Memory B cell (primary cell): ENCODE data around the gene ATP9B.
"Not testable (repeated sequence)": the region's sequence is repeated elsewhere in the genome, so short reads cannot be mapped to it uniquely, and the experiment has no call there.

Experiments
- ATAC-seq: fragments of 150-1000 bp; cut with Tn5 transposase; 2 replicates; pipeline ENCODE4 v1.10.0; 2021; ENCODE audit warnings: low read depth, mild to moderate bottlenecking, moderate library complexity
- DNase-seq, 2 donors: peaks; one replicate each; pipeline ENCODE4 v3.0.0; 2022; ENCODE audit warnings: low spot score in 2 of 2
- H3K27ac Mint-ChIP-seq: one replicate; pipeline ENCODE4 v1.8.0; 2022; ENCODE audit warnings: mild to moderate bottlenecking, moderate library complexity, mixed read lengths
- H3K27me3 Mint-ChIP-seq: one replicate; pipeline ENCODE4 v1.8.0; 2022; ENCODE audit warnings: mixed read lengths
- H3K36me3 Mint-ChIP-seq: one replicate; pipeline ENCODE4 v1.8.0; 2022; ENCODE audit warnings: mild to moderate bottlenecking, mixed read lengths
- H3K4me1 Mint-ChIP-seq: one replicate; pipeline ENCODE4 v1.8.0; 2022; ENCODE audit warnings: mixed read lengths
- H3K4me3 Mint-ChIP-seq: one replicate; pipeline ENCODE4 v1.8.0; 2022; ENCODE audit warnings: mild to moderate bottlenecking, moderate library complexity, mixed read lengths
- H3K9me3 Mint-ChIP-seq: one replicate; pipeline ENCODE4 v1.8.0; 2022; ENCODE audit warnings: mixed read lengths

Gene ATP9B

DNA sequence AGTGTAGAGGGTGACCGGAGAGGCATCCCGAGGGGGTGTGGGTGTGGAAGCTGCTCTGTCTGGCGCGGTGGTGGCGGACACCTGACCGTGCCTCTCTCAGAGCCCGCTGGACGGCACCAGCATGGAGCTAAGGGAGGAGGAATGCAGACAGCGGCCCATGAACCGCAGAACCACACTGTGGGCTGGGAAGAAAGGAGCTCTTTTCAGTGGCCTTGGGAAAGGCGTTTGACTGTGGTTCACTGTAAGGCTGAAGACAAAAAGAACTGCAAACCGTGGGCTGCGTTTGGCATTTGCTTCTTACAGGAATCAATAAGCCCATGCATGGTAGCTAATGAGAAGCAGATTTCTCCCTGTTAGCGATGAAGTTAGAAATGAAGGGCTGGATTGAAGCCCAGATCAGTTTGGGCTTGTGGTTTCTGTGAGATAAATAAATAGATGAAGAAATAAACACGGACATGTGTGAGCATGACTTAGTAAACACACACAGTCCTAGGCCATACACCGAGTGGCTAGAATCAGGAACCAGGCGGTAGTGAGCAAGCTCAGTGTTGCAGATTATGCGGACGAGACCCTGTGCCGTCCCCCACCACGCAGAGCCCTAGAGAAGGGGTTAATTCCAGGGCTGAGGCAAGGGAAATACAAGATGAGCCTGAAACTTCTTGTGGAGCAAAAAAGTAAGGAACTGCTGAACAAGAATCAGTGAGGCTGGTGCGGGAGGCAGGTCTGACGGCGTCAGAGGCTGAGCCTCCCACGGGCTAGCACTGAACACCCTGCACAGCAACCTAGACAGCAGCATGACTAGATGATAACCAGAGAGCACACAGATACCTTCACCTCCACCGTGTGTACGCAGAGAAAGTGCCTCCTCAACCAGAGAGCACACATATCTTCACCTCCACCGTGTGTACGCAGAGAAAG, 297.2 kb downstream of the ATP9B start:
- ATAC-seq (no peak), DNase-seq (no peak)
- Mint-ChIP-seq H3K27me3 (no peaks in the 10 kb centered on the region), H3K4me3 (no peak overlapping the region), H3K36me3 (peaks cover 31% of the 10 kb centered on the region), H3K9me3 (no peaks in the 10 kb centered on the region), H3K27ac (no peak overlapping the region), H3K4me1 (peaks cover under 1% of the 10 kb centered on the region)

GRCh38 chr18:79367480-79367879, 298.3 kb downstream of the ATP9B start:
- Mint-ChIP-seq H3K9me3 (no peaks in the 10 kb centered on the region), H3K4me3 (no peak overlapping the region), H3K4me1 (peaks cover 4% of the 10 kb centered on the region), H3K27ac (no peak overlapping the region), H3K36me3 (peaks cover 30% of the 10 kb centered on the region), H3K27me3 (no peaks in the 10 kb centered on the region)
- no peak for ATAC-seq
- no peak for DNase-seq

DNA sequence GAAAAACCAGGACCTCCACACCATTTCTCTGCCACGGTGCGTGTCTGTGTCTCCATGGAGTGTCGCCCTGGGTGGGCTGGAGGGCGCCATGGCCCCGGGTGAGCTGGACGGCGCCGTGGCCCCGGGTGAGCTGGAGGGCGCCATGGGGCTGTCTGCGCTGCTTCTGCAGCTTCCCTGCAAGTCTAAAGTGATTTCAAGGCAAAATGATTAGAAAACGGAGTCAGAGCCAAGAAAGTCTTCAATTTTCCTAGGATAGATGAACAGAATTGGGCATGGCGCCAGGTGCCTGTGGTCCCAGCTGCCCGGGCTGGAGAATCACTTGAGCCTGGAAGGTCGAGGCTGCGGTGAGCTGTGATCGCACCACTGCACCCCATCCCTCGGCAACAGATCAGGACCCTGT, 298.8 kb downstream of the ATP9B start:
- Mint-ChIP-seq H3K27me3 (no peaks in the 10 kb centered on the region), H3K27ac (no peak overlapping the region), H3K4me1 (peaks cover 4% of the 10 kb centered on the region), H3K4me3 (no peak overlapping the region), H3K9me3 (no peaks in the 10 kb centered on the region), H3K36me3 (peaks cover 30% of the 10 kb centered on the region)
- ATAC-seq (no peak), DNase-seq (no peak)

DNA sequence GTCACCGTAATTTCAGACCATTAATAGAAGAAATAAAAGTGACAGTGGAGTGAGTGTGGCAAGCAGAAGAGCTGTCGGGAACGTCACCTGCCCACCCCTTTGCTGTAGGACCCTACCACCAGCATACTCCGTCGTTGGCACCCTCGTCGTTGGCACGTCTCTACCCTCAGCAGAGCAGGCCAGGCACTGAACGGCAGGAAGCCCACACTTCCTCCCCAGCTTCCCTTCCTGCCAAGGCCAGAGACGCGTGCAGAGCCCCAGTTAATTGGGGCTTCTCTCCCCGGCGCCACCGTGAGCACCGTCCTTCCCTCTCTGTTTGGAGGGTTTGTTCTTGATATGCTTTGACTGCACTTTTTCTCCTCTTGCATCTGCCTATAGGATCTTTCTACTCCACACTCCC, 299.5 kb downstream of the ATP9B start:
- DNase-seq (no peak), ATAC-seq (no peak)
- no peak overlapping the region for H3K27ac Mint-ChIP-seq
- peaks cover 23% of the 10 kb centered on the region for H3K36me3 Mint-ChIP-seq
- no peaks in the 10 kb centered on the region for H3K27me3 Mint-ChIP-seq
- H3K9me3 Mint-ChIP-seq: no peaks in the 10 kb centered on the region
- no peak overlapping the region for H3K4me3 Mint-ChIP-seq
- H3K4me1 Mint-ChIP-seq: peaks cover 4% of the 10 kb centered on the region

- DNase-seq (no peak), ATAC-seq (no peak)
- H3K4me1 Mint-ChIP-seq: peaks cover 9% of the 10 kb centered on the region
- peaks cover 9% of the 10 kb centered on the region for H3K36me3 Mint-ChIP-seq
- H3K27me3 Mint-ChIP-seq: no peaks in the 10 kb centered on the region
- H3K4me3 Mint-ChIP-seq: no peak overlapping the region
- H3K27ac Mint-ChIP-seq: no peak overlapping the region
- H3K9me3 Mint-ChIP-seq: no peaks in the 10 kb centered on the region
Observed at GRCh38 chr18:79371561-79372121, 302.4 kb downstream of the ATP9B start.

DNA sequence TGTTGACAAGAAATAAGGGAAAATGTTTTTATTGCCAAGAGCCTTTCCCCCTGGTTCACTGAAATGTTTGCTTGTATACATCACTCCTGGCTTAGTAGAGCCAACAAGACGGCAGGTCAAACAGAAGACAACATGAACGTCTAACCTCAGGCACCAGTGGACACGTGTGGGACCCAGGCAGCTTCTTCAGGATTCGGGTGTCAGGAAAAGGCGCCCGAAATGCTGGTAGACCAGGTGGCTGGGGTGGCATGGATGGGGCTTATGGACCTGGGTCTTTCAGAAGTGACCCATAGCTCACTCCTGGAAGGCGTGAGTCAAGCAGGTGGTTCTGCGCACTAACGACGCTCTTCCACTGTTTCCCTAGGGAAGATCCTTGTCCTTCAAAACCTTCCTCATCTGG, 303.3 kb downstream of the ATP9B start:
- Mint-ChIP-seq H3K4me3 (no peak overlapping the region), H3K4me1 (peaks cover 9% of the 10 kb centered on the region), H3K9me3 (no peaks in the 10 kb centered on the region), H3K36me3 (peaks cover 11% of the 10 kb centered on the region), H3K27ac (no peak overlapping the region), H3K27me3 (no peaks in the 10 kb centered on the region)
- no peak for DNase-seq
- ATAC-seq: no peak

GRCh38 chr18:79372991-79373390, 303.8 kb downstream of the ATP9B start:
- Mint-ChIP-seq H3K36me3 (peaks cover 8% of the 10 kb centered on the region), H3K9me3 (no peaks in the 10 kb centered on the region), H3K27ac (peak overlapping the region; percentile 68), H3K27me3 (no peaks in the 10 kb centered on the region), H3K4me1 (peaks cover 9% of the 10 kb centered on the region), H3K4me3 (no peak overlapping the region)
- ATAC-seq: no peak
- no peak for DNase-seq

GRCh38 chr18:79373736-79374135, 304.5 kb downstream of the ATP9B start:
- Mint-ChIP-seq H3K9me3 (no peaks in the 10 kb centered on the region), H3K36me3 (peaks cover 10% of the 10 kb centered on the region), H3K4me1 (peaks cover 9% of the 10 kb centered on the region), H3K27me3 (no peaks in the 10 kb centered on the region), H3K4me3 (no peak overlapping the region), H3K27ac (peak overlapping the region; percentile 17)
- no peak for DNase-seq
- no peak for ATAC-seq

- Mint-ChIP-seq H3K4me3 (no peak overlapping the region), H3K27ac (peak overlapping the region; percentile 43), H3K27me3 (no peaks in the 10 kb centered on the region), H3K4me1 (peaks cover 13% of the 10 kb centered on the region), H3K36me3 (peaks cover 13% of the 10 kb centered on the region), H3K9me3 (no peaks in the 10 kb centered on the region)
- ATAC-seq (peak; percentile 94), DNase-seq (peak; percentile 51 to 74)
Observed at GRCh38 chr18:79374408-79375171, 305.4 kb downstream of the ATP9B start.

GRCh38 chr18:79375441-79376154, 306.4 kb downstream of the ATP9B start:
- Mint-ChIP-seq H3K27ac (no peak overlapping the region), H3K9me3 (no peaks in the 10 kb centered on the region), H3K36me3 (peaks cover 13% of the 10 kb centered on the region), H3K27me3 (no peaks in the 10 kb centered on the region), H3K4me3 (no peak overlapping the region), H3K4me1 (peaks cover 13% of the 10 kb centered on the region)
- DNase-seq: no peak
- ATAC-seq: no peak

DNA sequence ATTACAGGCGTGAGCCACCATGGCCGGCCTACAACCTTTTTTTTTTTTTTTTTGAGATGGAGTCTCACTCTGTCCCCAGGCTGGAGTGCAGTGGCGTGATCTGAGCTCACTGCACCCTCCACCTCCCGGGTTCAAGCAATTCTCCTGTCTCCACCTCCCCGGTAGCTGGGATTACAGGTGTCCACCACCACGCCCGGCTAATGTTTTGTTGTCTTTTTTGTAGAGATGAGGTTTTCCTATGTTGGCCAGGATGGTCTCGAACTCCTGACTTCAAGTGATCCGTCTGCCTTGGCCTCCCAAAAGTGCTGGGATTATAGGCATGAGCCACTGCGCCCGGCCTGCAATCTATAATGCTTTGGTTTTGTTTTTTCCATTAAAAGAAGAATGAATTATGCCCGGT, 307.5 kb downstream of the ATP9B start:
- DNase-seq, H3K27me3 Mint-ChIP-seq, H3K27ac Mint-ChIP-seq, H3K9me3 Mint-ChIP-seq, H3K4me3 Mint-ChIP-seq, ATAC-seq: not testable (repeated sequence)
- Mint-ChIP-seq H3K4me1 (peaks cover 12% of the 10 kb centered on the region), H3K36me3 (peaks cover 12% of the 10 kb centered on the region)

- H3K4me3 Mint-ChIP-seq: no peak overlapping the region
- H3K36me3 Mint-ChIP-seq: peaks cover 10% of the 10 kb centered on the region
- H3K4me1 Mint-ChIP-seq: peaks cover 11% of the 10 kb centered on the region
- H3K27me3 Mint-ChIP-seq: no peaks in the 10 kb centered on the region
- H3K9me3 Mint-ChIP-seq: no peaks in the 10 kb centered on the region
- no peak for DNase-seq
- ATAC-seq: no peak
- H3K27ac Mint-ChIP-seq: no peak overlapping the region
Observed at GRCh38 chr18:79377187-79377891, 308.1 kb downstream of the ATP9B start.

DNA sequence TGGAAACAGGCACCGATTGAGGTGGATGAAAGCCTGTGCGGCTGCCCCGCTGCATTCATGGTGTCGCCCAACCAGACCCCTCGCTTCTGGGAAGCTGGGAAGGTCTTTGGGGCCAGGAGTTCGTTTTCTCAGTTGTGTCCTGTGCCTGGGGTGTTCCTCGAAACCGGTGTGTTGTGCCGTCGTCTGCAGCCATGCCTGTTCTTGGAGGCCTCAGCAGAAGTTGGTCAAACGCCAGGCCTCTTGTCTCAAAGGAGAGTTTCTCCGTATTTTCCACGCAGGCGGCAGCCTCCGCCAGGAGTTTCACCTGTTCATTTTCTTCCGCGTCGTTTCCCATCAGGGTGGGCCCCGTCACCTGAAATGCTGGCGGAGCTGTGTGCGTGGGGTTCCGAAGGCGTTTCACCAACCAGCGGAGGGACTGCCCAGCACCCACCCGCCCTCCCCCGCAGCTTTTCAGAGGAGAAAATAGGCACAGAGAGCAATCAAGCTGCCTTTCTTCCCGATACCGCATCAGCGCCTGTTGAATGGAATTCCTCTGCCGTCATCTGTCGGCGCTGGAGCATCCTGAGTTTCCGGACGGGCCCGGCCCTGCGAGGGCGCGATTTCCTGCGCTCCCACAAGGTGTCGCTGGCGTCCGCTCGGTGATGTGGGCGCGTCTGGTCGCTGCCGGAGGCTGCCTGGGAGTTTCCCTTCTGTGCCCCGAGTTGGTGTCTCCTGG, 309.5 kb downstream of the ATP9B start:
- peaks cover 11% of the 10 kb centered on the region for H3K4me1 Mint-ChIP-seq
- H3K9me3 Mint-ChIP-seq: no peaks in the 10 kb centered on the region
- no peaks in the 10 kb centered on the region for H3K27me3 Mint-ChIP-seq
- peak overlapping the region; percentile 71 for H3K27ac Mint-ChIP-seq
- ATAC-seq (peak; percentile 56), DNase-seq (peak; percentile 85 to 92)
- peaks cover 10% of the 10 kb centered on the region for H3K36me3 Mint-ChIP-seq
- no peak overlapping the region for H3K4me3 Mint-ChIP-seq
